HL-60 (cell line): ENCODE data around the gene KLF15.

Source experiments
- POLR2AphosphoS5 ChIP-seq: IDR thresholded peaks from 2 replicates; pipeline ENCODE4 v1.6.1; 2012; ENCODE audit warnings: low read depth
- REST ChIP-seq: IDR thresholded peaks from 2 replicates; pipeline ENCODE4 v1.6.1; 2012; ENCODE audit warnings: low read depth; ENCODE audit not compliant: insufficient replicate concordance
- TF ChIP-seq, protein P1 (sequence below): IDR thresholded peaks from one replicate; pipeline ENCODE4 v1.5.1; 2011; ENCODE audit warnings: low read length, control low read depth, inconsistent platforms; ENCODE audit not compliant: insufficient read depth

GRCh38 chr3:126316031-126316461, 41.2 kb downstream of the KLF15 start:
- TF ChIP-seq, protein P1, sequence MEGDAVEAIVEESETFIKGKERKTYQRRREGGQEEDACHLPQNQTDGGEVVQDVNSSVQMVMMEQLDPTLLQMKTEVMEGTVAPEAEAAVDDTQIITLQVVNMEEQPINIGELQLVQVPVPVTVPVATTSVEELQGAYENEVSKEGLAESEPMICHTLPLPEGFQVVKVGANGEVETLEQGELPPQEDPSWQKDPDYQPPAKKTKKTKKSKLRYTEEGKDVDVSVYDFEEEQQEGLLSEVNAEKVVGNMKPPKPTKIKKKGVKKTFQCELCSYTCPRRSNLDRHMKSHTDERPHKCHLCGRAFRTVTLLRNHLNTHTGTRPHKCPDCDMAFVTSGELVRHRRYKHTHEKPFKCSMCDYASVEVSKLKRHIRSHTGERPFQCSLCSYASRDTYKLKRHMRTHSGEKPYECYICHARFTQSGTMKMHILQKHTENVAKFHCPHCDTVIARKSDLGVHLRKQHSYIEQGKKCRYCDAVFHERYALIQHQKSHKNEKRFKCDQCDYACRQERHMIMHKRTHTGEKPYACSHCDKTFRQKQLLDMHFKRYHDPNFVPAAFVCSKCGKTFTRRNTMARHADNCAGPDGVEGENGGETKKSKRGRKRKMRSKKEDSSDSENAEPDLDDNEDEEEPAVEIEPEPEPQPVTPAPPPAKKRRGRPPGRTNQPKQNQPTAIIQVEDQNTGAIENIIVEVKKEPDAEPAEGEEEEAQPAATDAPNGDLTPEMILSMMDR: no peak
- TF ChIP-seq POLR2AphosphoS5 (no peak), REST (no peak)
